HTERT RPE-1 (cell line): ENCODE measurements around the gene SEPTIN7.
"Not testable (repeated sequence)": the region's sequence is repeated elsewhere in the genome, so short reads cannot be mapped to it uniquely, and the experiment has no call there.

Source experiments
- in situ Hi-C: fragments of 300-500 bp; cut with MboI; formaldehyde crosslinking; loops from 4 replicates; pipeline ENCODE4 v1.14.3; 2020; ENCODE audit warnings: low sequenced_read_pairs

SEPTIN7 gene

GRCh38 chr7:35800718-35801391 is at the start of gene SEPTIN7:
SEPTIN7 (plus strand) TSS chr7:35801057; CDS start chr7:35801210, 153 bp downstream.
- in situ Hi-C loops, result no loop called here

- in situ Hi-C loops, result no loop called here
Measured at GRCh38 chr7:35752742-35753141, 48.1 kb upstream of the SEPTIN7 start.

- in situ Hi-C loops, result no loop called here
Measured at GRCh38 chr7:35753761-35754603, 46.9 kb upstream of the SEPTIN7 start.

- in situ Hi-C loops, result no loop called here
Measured at GRCh38 chr7:35754741-35755140, 46.1 kb upstream of the SEPTIN7 start.

- in situ Hi-C loops, result no loop called here
Measured at GRCh38 chr7:35755711-35756110, 45.1 kb upstream of the SEPTIN7 start.

- in situ Hi-C loops, result not testable (repeated sequence)
Measured at GRCh38 chr7:35756453-35756852, 44.4 kb upstream of the SEPTIN7 start.

- in situ Hi-C loops, result no loop called here
Measured at GRCh38 chr7:35757574-35757973, 43.3 kb upstream of the SEPTIN7 start.

- in situ Hi-C loops, result no loop called here
Measured at GRCh38 chr7:35758421-35758820, 42.4 kb upstream of the SEPTIN7 start.

GRCh38 chr7:35760143-35760745 is 40.6 kb upstream of the SEPTIN7 start:
- in situ Hi-C loops, result no loop called here

- in situ Hi-C loops, result no loop called here
Measured at GRCh38 chr7:35761871-35762677, 38.8 kb upstream of the SEPTIN7 start.

GRCh38 chr7:35762781-35763180 is 38.1 kb upstream of the SEPTIN7 start:
- in situ Hi-C loops, result no loop called here

- in situ Hi-C loops, result no loop called here
Measured at GRCh38 chr7:35768346-35768745, 32.5 kb upstream of the SEPTIN7 start.

GRCh38 chr7:35771776-35772175 is 29.1 kb upstream of the SEPTIN7 start:
- in situ Hi-C loops, result no loop called here

GRCh38 chr7:35773994-35774393 is 26.9 kb upstream of the SEPTIN7 start:
- in situ Hi-C loops, result no loop called here

- in situ Hi-C loops, result no loop called here
Measured at GRCh38 chr7:35776686-35777085, 24.2 kb upstream of the SEPTIN7 start.

GRCh38 chr7:35777121-35777520 is 23.7 kb upstream of the SEPTIN7 start:
- in situ Hi-C loops, result no loop called here

- in situ Hi-C loops, result no loop called here
Measured at GRCh38 chr7:35780070-35780469, 20.8 kb upstream of the SEPTIN7 start.

- in situ Hi-C loops, result no loop called here
Measured at GRCh38 chr7:35781200-35781701, 19.6 kb upstream of the SEPTIN7 start.

- in situ Hi-C loops, result no loop called here
Measured at GRCh38 chr7:35781767-35782515, 18.9 kb upstream of the SEPTIN7 start.

GRCh38 chr7:35784332-35784731 is 16.5 kb upstream of the SEPTIN7 start:
- in situ Hi-C loops, result no loop called here
